GDM1 (cell line): Measurements from ENCODE around the gene MIAT.

Source experiments
- DNase-seq: peaks from one replicate; lab custom pipeline; 2025; lab: John Stamatoyannopoulos, UW

The MIAT gene

GRCh38 chr22:26632422-26633155 lies 24.8 kb upstream of the MIAT start:
- no peak for DNase-seq

DNA sequence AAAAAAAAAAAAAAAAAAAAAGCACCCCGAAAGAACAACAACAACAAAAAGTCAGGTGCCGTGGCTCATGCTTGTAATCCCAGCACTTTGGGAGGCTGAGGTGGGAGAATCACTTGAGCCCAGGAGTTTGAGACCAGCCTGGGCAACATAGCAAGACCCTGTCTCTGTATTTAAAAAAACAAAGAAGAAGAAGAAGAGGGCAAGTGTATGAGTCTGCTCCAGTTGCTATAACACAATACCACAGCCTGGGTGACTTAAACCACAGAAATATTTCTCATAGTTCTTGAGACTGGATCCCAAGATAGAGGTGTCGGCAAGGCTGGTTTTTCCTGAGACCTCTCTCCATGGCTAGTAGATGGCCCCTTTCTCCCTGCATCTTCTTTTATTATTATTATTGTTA lies 23.2 kb upstream of the MIAT start:
- DNase-seq: no peak

DNA sequence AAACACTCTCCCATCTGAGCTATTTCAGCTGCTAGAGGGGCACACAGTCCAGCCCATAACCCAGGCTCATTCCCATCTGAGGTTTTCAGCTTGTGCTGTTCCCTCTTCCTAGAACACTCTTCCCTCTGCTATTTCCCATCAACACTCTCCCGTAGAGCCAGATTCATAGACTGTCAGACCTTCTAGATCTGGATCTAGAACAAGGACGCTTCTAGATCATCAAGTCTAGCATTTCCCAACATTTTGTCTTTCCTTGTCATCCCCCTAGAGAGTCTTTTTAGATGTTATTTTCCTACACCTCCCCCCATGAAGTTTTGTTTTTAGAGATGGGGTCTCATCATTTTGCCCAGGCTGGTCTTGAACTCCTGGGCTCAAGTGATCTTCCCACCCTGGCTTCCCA lies 22.3 kb upstream of the MIAT start:
- DNase-seq: no peak

DNA sequence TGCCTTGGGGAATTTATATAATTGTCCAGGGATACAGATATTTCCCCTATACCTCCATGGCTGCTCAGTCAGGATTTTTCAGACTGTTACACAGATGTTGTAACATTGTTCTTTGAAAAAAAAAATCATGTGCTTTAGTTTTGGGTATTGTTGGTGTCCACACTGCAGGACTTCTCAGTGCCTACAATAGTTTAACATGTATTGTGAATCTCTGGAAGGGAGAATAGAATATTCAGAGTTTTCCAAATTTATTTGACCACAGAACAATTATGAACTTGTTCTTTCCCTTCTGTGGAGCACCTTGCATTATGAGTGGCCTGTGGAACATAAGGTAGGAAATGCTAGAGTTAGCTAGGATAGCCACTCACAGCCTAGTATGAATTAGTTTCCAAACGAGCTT lies 21.1 kb upstream of the MIAT start:
- no peak for DNase-seq

- DNase-seq: no peak
Measured at GRCh38 chr22:26642465-26643417, 14.6 kb upstream of the MIAT start.

GRCh38 chr22:26643418-26644100 lies 13.8 kb upstream of the MIAT start:
- no peak for DNase-seq

DNA sequence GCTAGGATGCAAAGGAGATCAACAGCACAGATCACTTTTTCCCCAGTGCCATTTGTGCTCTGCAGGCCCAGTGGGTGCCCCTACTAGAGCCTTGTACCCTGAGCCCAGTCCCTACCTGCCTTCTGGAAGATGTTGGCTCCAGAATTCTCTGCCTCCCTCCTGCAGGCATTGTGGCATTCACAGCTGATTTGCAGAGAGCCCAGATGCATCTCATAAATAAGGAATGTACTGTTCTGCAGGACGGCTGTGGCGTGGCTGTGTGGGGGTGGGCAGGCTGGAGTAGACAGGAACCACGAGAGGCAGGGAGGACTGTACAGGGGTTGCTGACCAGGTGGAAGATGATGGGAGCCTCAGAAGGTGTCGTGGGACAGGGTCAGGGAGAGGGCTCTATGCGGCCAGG lies 11.2 kb upstream of the MIAT start:
- DNase-seq: no peak

- no peak for DNase-seq
Measured at GRCh38 chr22:26648011-26648497, 9.3 kb upstream of the MIAT start.

GRCh38 chr22:26648528-26649388 lies 8.6 kb upstream of the MIAT start:
- DNase-seq: peak; percentile 26

DNA sequence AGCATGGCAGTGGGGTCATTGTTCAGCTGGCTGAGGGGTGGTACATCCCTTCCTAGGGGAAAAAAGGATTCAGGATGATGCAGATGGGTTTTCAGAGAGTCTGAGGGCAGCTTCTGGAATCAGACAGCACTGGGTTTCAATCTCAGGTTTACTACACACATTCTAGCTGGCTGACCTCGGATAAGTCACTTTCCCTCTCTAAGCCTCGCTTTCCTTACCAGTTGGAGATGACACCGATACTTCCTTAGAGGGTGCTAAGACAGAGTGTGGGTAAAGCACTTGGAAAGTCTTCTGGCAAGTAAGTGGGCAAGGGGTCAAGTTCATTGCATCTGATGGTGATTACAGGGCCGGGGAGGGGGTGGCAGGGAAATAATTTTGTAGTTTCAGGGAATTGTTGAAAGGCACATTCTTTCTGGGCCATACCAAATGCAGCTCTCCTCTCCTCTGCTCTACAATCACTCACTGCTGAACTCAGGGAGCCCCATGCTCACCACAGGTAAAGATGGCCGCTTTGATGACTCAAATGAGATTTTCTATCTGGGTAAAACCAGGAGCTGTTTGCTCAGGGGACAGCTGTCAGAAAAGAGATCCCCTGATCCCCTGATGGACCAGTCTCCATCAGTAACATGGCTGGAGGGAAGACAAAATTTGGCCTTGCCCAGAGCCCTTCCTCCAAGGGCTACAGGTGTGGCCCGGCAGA lies 6.5 kb upstream of the MIAT start:
- DNase-seq: no peak

GRCh38 chr22:26651815-26652214 lies 5.6 kb upstream of the MIAT start:
- no peak for DNase-seq

GRCh38 chr22:26658161-26658560 lies 773 bp downstream of the MIAT start:
- no peak for DNase-seq

DNA sequence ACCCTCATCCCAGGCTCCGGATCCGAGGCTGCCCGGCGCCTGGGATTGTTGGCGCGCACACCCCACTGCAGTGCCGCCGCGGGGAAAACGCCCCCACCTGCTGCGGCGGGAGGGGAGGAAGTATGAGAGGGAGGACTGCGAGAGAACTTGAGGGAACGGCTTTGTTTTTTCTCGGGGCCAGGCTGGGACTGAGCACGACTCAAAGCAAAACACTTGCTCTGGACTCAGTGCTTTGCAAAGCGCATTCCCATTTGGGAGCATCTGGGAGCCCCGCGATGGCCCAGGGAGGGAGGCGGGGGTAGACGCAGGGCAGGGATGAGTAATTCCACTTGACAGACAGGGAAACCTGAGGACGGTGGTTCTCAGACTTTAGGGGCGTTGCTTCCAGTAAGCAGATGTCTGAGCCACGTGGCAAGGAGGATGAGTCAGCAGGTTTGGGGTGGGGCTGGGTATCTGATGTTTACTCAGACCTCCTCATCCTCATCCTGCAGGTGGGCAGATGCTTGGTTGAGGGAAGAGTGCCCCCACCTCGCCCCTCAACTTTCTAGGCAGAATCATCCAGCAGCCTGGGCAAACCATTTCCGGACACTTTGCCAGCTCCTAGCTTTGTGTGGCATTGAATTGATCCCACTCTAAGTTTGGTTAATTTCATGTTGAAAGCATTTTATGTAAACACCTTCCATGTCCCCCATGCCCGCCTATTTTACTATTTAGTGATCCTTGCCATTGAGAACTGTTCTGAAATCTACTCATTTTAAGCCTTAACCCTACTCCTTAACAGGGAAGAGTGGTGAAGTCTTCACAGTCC lies 1.5 kb downstream of the MIAT start:
- DNase-seq: peak; percentile 48

GRCh38 chr22:26660356-26660755 lies 3.0 kb downstream of the MIAT start:
- DNase-seq: no peak

DNA sequence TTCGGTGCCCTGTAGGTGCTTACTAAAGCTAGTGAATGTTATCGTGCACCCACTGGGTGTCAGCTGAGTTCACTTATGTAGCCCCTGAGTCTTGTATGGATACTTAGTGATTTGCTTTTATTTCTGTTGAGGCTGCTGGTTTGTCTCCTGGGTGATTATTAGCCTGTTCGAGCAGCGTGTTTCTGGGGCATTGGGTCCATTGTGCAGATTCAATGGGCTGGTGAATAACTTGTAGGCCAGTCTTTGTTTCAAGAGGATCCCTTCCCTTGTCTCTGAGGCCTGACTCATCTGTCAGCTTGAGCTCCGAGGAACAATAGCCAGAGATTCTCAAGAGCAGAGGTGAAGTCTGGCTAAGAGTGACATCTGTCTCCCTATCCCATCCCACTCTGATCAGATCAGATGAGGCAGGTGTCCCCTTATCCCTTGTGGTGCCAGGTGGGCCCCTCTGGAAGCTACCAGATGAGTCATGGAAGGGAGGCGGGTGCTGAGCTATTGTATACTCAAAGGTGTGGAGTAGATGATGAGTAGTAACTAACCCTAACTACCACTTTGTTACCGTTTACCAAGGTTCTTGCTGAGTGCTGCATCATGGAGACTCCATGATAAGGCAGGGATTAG lies 3.7 kb downstream of the MIAT start:
- DNase-seq: no peak

GRCh38 chr22:26662160-26662559 lies 4.8 kb downstream of the MIAT start:
- DNase-seq: no peak

DNA sequence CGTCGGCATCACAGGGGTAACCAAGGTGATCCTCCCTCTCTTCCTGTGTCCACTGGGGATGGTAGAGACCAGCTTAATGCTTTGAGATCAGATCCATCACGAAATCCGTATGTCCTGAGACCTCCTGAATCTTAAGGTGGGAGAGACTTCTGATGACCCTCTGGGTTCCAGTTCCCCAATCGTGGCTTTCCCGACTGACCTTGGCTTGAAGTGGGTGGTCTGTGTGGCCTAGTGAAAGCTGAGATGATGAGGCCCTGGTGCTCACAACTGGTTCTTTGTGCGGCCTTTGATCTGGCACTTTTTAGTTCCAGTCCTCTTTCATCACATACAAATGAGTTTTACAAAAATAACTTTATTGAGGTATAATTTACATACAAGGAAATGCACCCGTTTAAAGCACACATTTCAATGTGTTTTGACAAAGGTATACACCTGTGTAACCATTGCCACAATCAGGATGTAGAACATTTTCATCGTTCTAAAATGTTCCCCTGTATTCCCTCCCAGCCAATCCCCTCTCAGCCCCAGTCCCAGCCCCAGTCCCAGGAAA lies 6.1 kb downstream of the MIAT start:
- no peak for DNase-seq

GRCh38 chr22:26665813-26666231 lies 8.4 kb downstream of the MIAT start:
- no peak for DNase-seq

DNA sequence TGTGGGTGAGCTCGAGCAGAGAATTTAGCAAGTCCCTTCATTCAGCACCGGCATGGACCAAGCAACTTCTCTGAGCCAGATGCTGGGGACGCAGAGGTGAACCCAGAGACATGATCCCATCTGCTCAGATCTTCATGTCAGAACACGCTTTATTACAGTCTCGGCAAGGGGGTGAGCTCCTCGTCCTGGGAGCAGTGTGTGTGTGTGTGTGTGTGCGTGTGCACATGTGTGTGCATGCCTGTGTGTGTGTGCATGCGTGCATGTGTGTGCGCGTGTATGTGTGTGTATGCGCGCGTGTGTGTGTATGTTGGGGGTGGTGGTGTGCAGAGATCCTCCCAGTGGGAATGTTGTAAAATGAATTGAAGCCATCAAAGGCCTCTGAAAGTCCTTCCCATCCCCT lies 9.8 kb downstream of the MIAT start:
- DNase-seq: no peak
